IMR-90 (cell line): ENCODE data around the gene BANP. TPM values are rescaled to one million over a fixed set of nuclear protein-coding genes. Genes with fewer than 3 reads are reported as not detected.

Source experiments
- ATAC-seq: fragments of 200-7000 bp; cut with Tn5 transposase; 2 replicates; pipeline ENCODE4 v1.9.1; 2020; ENCODE audit warnings: low read depth, mild to moderate bottlenecking, moderate library complexity
- BruUV-seq: library from RNA; stranded (reverse); fragments of 400-500 nt; replicated peaks from 2 replicates; lab custom pipeline; 2021; lab: Mats Ljungman, UMichigan
- CTCF ChIA-PET: fragments of 300-600 bp; formaldehyde crosslinking; extraction: SDS; loops from one replicate; lab custom pipeline; 2021; ENCODE audit warnings: antibody characterized with exemption; lab: Yijun Ruan, JAX
- POLR2A ChIA-PET: fragments of 300-600 bp; sonication (Branson Sonifier 250); formaldehyde crosslinking; loops from one replicate; lab custom pipeline; 2022; ENCODE audit warnings: antibody characterized with exemption; ENCODE audit not compliant: unreplicated experiment; lab: Charles Lee
- DNase-seq: peaks from one replicate; pipeline ENCODE4 v3.0.0; 2013
- H2AFZ ChIP-seq: replicated peaks from 2 replicates; pipeline ENCODE3; 2013; ENCODE audit warnings: low read length, mild to moderate bottlenecking; ENCODE audit not compliant: poor library complexity
- H2AK5ac ChIP-seq: 2 replicates; pipeline ENCODE4 v1.6.1; 2013; ENCODE audit warnings: low read depth, low read length, inconsistent platforms
- H2AK9ac ChIP-seq: replicated peaks from 2 replicates; pipeline ENCODE3; 2013; ENCODE audit warnings: mild to moderate bottlenecking, low read depth, low read length, moderate library complexity; ENCODE audit not compliant: poor library complexity
- H2BK120ac ChIP-seq: 2 replicates; pipeline ENCODE4 v1.6.1; 2013; ENCODE audit warnings: low read depth, low read length, inconsistent platforms
- H2BK15ac ChIP-seq: 3 replicates; pipeline ENCODE4 v1.6.1; 2013; ENCODE audit warnings: low read depth, low read length, inconsistent platforms
- H2BK20ac ChIP-seq: 2 replicates; pipeline ENCODE4 v1.6.1; 2013; ENCODE audit warnings: low read depth, mild to moderate bottlenecking, inconsistent platforms, low read length, moderate library complexity
- H2BK5ac ChIP-seq: 2 replicates; pipeline ENCODE4 v1.6.1; 2013; ENCODE audit warnings: mild to moderate bottlenecking, low read depth, low read length, inconsistent platforms; ENCODE audit not compliant: poor library complexity, severe bottlenecking
- H3K14ac ChIP-seq: replicated peaks from 2 replicates; pipeline ENCODE4 v1.6.1; 2013; ENCODE audit warnings: low read depth, low read length, inconsistent platforms
- H3K18ac ChIP-seq: 2 replicates; pipeline ENCODE4 v1.6.1; 2013; ENCODE audit warnings: low read depth, low read length, control low read depth
- H3K23ac ChIP-seq: 2 replicates; pipeline ENCODE4 v1.6.1; 2013; ENCODE audit warnings: low read depth, low read length, inconsistent platforms
- H3K27ac ChIP-seq: 2 replicates; pipeline ENCODE4 v1.5.1; 2013; ENCODE audit warnings: mild to moderate bottlenecking, control low read depth, low read length; ENCODE audit not compliant: insufficient read depth
- H3K27me3 ChIP-seq: 2 replicates; pipeline ENCODE4 v1.6.1; 2013; ENCODE audit warnings: low read length; ENCODE audit not compliant: control insufficient read depth, insufficient read depth
- H3K36me3 ChIP-seq: 2 replicates; pipeline ENCODE4 v1.6.1; 2013; ENCODE audit warnings: low read length, mixed read lengths; ENCODE audit not compliant: control insufficient read depth, insufficient read depth
- H3K4ac ChIP-seq: 2 replicates; pipeline ENCODE4 v1.6.1; 2013; ENCODE audit warnings: low read depth, low read length, inconsistent platforms
- H3K4me1 ChIP-seq: 2 replicates; pipeline ENCODE4 v1.6.1; 2013; ENCODE audit warnings: low read length, mixed read lengths; ENCODE audit not compliant: control insufficient read depth, insufficient read depth
- H3K4me2 ChIP-seq: 2 replicates; pipeline ENCODE4 v1.6.1; 2013; ENCODE audit warnings: low read depth, mild to moderate bottlenecking, control low read depth, low read length, moderate library complexity
- H3K4me3 ChIP-seq: 2 replicates; pipeline ENCODE4 v1.5.1; 2013; ENCODE audit warnings: low read depth, mild to moderate bottlenecking, control low read depth, low read length, moderate library complexity; ENCODE audit not compliant: insufficient read depth
- H3K56ac ChIP-seq: 2 replicates; pipeline ENCODE4 v1.6.1; 2013; ENCODE audit warnings: low read length, inconsistent platforms; ENCODE audit not compliant: insufficient read depth; ENCODE audit errors: extremely low read depth
- H3K79me1 ChIP-seq, 2 experiments: 2 replicates each; pipeline ENCODE4 v1.6.1; 2013; ENCODE audit warnings: low read length in 2 of 2, inconsistent platforms in 1 of 2, low read depth in 1 of 2
- H3K9ac ChIP-seq: 2 replicates; pipeline ENCODE4 v1.6.1; 2013; ENCODE audit warnings: low read depth, low read length, control low read depth
- H3K9me1 ChIP-seq: 2 replicates; pipeline ENCODE4 v1.6.1; 2013; ENCODE audit warnings: low read length, inconsistent platforms; ENCODE audit not compliant: insufficient read depth
- H3K9me3 ChIP-seq: 2 replicates; pipeline ENCODE4 v1.6.1; 2013; ENCODE audit warnings: low read length; ENCODE audit not compliant: control insufficient read depth, insufficient read depth
- H4K20me1 ChIP-seq: 2 replicates; pipeline ENCODE4 v1.6.1; 2013; ENCODE audit warnings: low read length, inconsistent platforms; ENCODE audit not compliant: insufficient read depth
- H4K5ac ChIP-seq: 2 replicates; pipeline ENCODE4 v1.6.1; 2013; ENCODE audit warnings: mild to moderate bottlenecking, low read depth, low read length, control low read depth
- H4K8ac ChIP-seq, 2 experiments: 2 replicates each; pipeline ENCODE4 v1.6.1; 2013; ENCODE audit warnings: low read depth in 2 of 2, low read length in 2 of 2, control low read depth in 1 of 2, inconsistent platforms in 1 of 2
- H4K91ac ChIP-seq: 2 replicates; pipeline ENCODE4 v1.6.1; 2013; ENCODE audit warnings: low read depth, low read length, inconsistent platforms; ENCODE audit not compliant: insufficient read depth
- BHLHE40 ChIP-seq: fragments of 150-350 bp; IDR thresholded peaks from 2 replicates; pipeline ENCODE4 v1.6.1; 2016; ENCODE audit warnings: mild to moderate bottlenecking, low read depth, low read length
- CEBPB ChIP-seq: IDR thresholded peaks from 2 replicates; pipeline ENCODE4 v1.6.1; 2012; ENCODE audit warnings: low read depth, low read length, improper control_type of control experiment
- CHD1 ChIP-seq: IDR thresholded peaks from 2 replicates; pipeline ENCODE4 v1.6.1; 2012; ENCODE audit warnings: low read depth, low read length, improper control_type of control experiment
- CTCF ChIP-seq: conservative IDR thresholded peaks from 2 replicates; pipeline ENCODE4 v1.5.1; 2012; ENCODE audit warnings: mild to moderate bottlenecking, low read depth, low read length, improper control_type of control experiment
- FOS ChIP-seq: fragments of 150-350 bp; IDR thresholded peaks from 2 replicates; pipeline ENCODE4 v1.6.1; 2016; ENCODE audit warnings: low read depth, low read length
- MAFK ChIP-seq: IDR thresholded peaks from 2 replicates; pipeline ENCODE4 v1.6.1; 2012; ENCODE audit warnings: low read depth, low read length, improper control_type of control experiment
- MAZ ChIP-seq: IDR thresholded peaks from 2 replicates; pipeline ENCODE4 v1.6.1; 2012; ENCODE audit warnings: low read depth, mild to moderate bottlenecking, low read length, improper control_type of control experiment, moderate library complexity, borderline replicate concordance
- MXI1 ChIP-seq: IDR thresholded peaks from 2 replicates; pipeline ENCODE4 v1.6.1; 2012; ENCODE audit warnings: low read depth, mild to moderate bottlenecking, low read length, moderate library complexity, borderline replicate concordance
- POLR2A ChIP-seq: IDR thresholded peaks from 2 replicates; pipeline ENCODE4 v1.6.1; 2012; ENCODE audit warnings: mild to moderate bottlenecking, low read depth, low read length
- RAD21 ChIP-seq: IDR thresholded peaks from 2 replicates; pipeline ENCODE4 v1.6.1; 2012; ENCODE audit warnings: low read length, improper control_type of control experiment
- RCOR1 ChIP-seq: IDR thresholded peaks from 2 replicates; pipeline ENCODE4 v1.6.1; 2012; ENCODE audit warnings: mild to moderate bottlenecking, low read length, improper control_type of control experiment; ENCODE audit not compliant: insufficient replicate concordance
- SMC3 ChIP-seq: fragments of 150-350 bp; IDR thresholded peaks from 2 replicates; pipeline ENCODE4 v1.6.1; 2016; ENCODE audit warnings: low read depth, mild to moderate bottlenecking, antibody characterized with exemption, low read length, moderate library complexity
- USF2 ChIP-seq: fragments of 150-350 bp; IDR thresholded peaks from 2 replicates; pipeline ENCODE4 v1.6.1; 2017; ENCODE audit warnings: mild to moderate bottlenecking, antibody characterized with exemption, low read length, low read depth
- WGBS, 2 experiments: methylation state at CpG; one replicate each; pipeline versions ENCODE4 v1.1.5 to v1.1.7; 2013; ENCODE audit warnings: missing lambda C conversion rate in 2 of 2; ENCODE audit not compliant: insufficient read length in 1 of 2; ENCODE audit errors: extremely low coverage in 2 of 2; 5-methylcytosine and 5-hydroxymethylcytosine counted together
- dilution Hi-C: fragments of 300-500 bp; cut with HindIII; formaldehyde crosslinking; loops from one replicate; pipeline ENCODE4 v1.14.3; 2018; ENCODE audit warnings: low sequenced_read_pairs; ENCODE audit not compliant: unreplicated experiment
- in situ Hi-C: fragments of 300-500 bp; cut with MboI; formaldehyde crosslinking; loops from 3 replicates; pipeline ENCODE4 v1.14.3; 2019; ENCODE audit warnings: low sequenced_read_pairs, inconsistent platforms, mixed read lengths
- intact Hi-C: fragments of 100-400 bp; cut with micrococcal nuclease; formaldehyde crosslinking; loops from 2 replicates; pipeline ENCODE4 v1.10.0; 2022
- polyA plus RNA-seq, 3 experiments: library from polyadenylated mRNA; depleted of rRNA; stranded (reverse); fragments of >200 nt; gene quantifications; 2 replicates each; pipeline ENCODE4 v1.2.3, GENCODE V29; 2012; ENCODE audit warnings: low replicate concordance in 1 of 3
- total RNA-seq: library from RNA; depleted of rRNA; stranded (reverse); fragments of >200 nt; gene quantifications from 2 replicates; pipeline ENCODE4 v1.2.3, GENCODE V29; 2012
- TF ChIP-seq, protein P1 (sequence below): fragments of 150-350 bp; IDR thresholded peaks from 2 replicates; pipeline ENCODE4 v1.6.1; 2016; ENCODE audit warnings: low read depth, mild to moderate bottlenecking, low read length, moderate library complexity, borderline replicate concordance

BANP gene
- total and polyA plus RNA-seq, 2 of the 4 experiments (the other 2 are of a cell fraction) = 17.4 to 17.9 TPM

DNA sequence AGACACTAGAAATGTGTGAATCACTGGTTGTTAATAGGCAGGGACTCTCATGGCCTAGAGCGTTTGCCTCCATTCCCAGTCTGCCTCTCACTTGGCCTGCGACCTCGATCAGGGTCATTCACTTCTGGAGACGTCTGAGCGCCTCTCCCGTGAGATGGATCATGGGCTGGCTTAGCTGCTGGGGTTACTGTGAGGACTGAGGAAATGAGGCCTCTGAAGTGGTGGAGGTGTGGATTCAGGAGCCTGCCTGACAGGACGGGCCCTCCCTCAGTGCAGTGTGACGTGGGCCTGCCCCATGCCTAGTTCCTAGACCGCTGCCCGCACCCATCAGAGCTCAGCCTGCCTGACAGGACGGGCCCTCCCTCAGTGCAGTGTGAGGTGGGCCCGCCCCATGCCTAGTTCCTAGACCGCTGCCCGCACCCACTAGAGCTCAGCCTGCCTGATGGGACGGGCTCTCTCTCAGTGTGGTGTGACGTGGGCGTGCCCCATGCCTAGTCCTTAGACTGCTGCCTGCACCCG lies 61.9 kb downstream of the BANP start:
- Histone ChIP-seq H3K9me1 (peaks cover 23% of the 10 kb centered on the region), H3K79me1 (peaks cover 8 to 33% of the 10 kb centered on the region in 2 experiments), H2BK15ac (peak overlapping the region; percentile 56; the same call in 1 of the 3 replicates), H3K14ac (no peak overlapping the region), H2AK5ac (peak overlapping the region; percentile 83), H4K8ac (peak overlapping the region in 1 of 2 experiments; percentile 44; a peak in 1 of 4 replicates), H2BK5ac (no peak overlapping the region), H3K4ac (peak overlapping the region; percentile 96; the same call in 1 of the 2 replicates), H2AFZ (no peak overlapping the region), H4K91ac (peak overlapping the region; percentile 87), H3K56ac (no peak overlapping the region), H3K27ac (peak overlapping the region; percentile 17; the same call in 1 of the 2 replicates), H3K4me3 (no peak overlapping the region), H3K4me1 (peaks cover 23% of the 10 kb centered on the region), H2BK20ac (0 out of 2 replicates have a peak overlapping the region, but pooled peaks have one; percentile 1), H3K36me3 (peaks cover 13% of the 10 kb centered on the region), H4K5ac (peak overlapping the region; percentile 31; the same call in 1 of the 2 replicates), H3K9me3 (no peaks in the 10 kb centered on the region), H3K23ac (no peak overlapping the region), H2AK9ac (no peak overlapping the region), H3K9ac (no peak overlapping the region), H3K18ac (peak overlapping the region; percentile 50), H3K27me3 (no peaks in the 10 kb centered on the region), H2BK120ac (0 out of 2 replicates have a peak overlapping the region, but pooled peaks have one; percentile 16), H3K4me2 (no peak overlapping the region), H4K20me1 (peaks cover 19% of the 10 kb centered on the region)
- CTCF ChIA-PET = no interaction called here
- in situ Hi-C loops = no loop called here
- dilution Hi-C loops = no loop called here
- POLR2A ChIA-PET = no interaction called here
- DNase-seq (peak; percentile 11), ATAC-seq (no peak)
- no peak for TF ChIP-seq RAD21
- no peak for TF ChIP-seq RCOR1
- no peak for TF ChIP-seq MXI1
- TF ChIP-seq, protein P1, sequence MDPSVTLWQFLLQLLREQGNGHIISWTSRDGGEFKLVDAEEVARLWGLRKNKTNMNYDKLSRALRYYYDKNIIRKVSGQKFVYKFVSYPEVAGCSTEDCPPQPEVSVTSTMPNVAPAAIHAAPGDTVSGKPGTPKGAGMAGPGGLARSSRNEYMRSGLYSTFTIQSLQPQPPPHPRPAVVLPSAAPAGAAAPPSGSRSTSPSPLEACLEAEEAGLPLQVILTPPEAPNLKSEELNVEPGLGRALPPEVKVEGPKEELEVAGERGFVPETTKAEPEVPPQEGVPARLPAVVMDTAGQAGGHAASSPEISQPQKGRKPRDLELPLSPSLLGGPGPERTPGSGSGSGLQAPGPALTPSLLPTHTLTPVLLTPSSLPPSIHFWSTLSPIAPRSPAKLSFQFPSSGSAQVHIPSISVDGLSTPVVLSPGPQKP = no peak
- no peak for TF ChIP-seq CEBPB
- TF ChIP-seq BHLHE40 = no peak
- no peak for TF ChIP-seq FOS
- no peak for TF ChIP-seq CTCF
- TF ChIP-seq MAFK = no peak
- TF ChIP-seq SMC3 = no peak
- TF ChIP-seq CHD1 = no peak
- no peak for TF ChIP-seq POLR2A
- no peak for TF ChIP-seq MAZ
- no peak for TF ChIP-seq USF2
- intact Hi-C loops = no loop called here
- 95% methylated on average over 11 of the region's 18 CpGs; no CpG with 5 or more reads in 1 of the 2 experiments for WGBS, 2 experiments
- no TSS peak for BruUV-seq
